ENCODE measurements around the gene RBM39. TPM values are rescaled to one million over a fixed set of nuclear protein-coding genes. Genes with fewer than 3 reads are reported as not detected.
"Not testable (repeated sequence)": the region's sequence is repeated elsewhere in the genome, so short reads cannot be mapped to it uniquely, and the experiment has no call there.

The RBM39 gene
- total RNA-seq, 4 donors from 2014 or later: 165 to 303 (median 188) TPM

DNA sequence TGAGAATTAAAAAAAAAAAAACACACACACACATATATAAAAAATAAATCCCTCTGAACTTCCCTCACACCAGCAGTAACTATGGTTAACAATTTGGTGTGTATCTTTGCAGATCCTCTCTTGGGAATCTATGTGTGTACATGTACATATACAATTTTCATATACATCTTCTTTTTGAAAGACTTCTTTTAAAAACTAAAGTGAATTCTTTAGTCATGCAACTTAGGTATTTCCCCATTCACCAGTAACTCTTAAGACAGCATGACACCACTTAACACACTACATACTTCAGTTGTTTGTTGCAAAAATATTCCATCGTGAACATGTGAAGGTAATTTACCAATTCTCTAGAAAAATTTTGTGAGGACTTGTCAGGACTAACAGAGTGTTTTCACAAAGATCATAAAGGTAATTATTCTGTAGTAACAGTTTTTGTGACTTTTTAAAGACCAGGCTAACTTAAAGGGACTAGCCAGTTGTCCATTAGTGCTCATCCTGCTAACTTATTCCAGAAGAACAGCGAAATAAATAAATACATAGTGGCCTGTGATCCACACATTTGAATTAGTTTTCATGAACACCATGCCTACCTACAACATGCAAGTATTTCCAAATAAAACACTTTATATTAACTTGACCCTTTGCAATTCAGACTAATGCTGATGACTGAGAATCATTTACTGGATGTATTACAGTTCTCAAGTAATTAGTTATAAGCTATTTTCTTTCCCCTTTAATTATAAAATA lies 12.1 kb downstream of the RBM39 start:
- intact Hi-C loops (cut with DNase I; ENCODE audit: low total_unique reads): no loop called here
- 80 to 83% methylated on average over 2 of the region's 2 CpGs for WGBS, 2 donors
- DNase-seq (ENCODE audit: low spot score in 2 of 2): no peak
- TF ChIP-seq POLR2A (IDR thresholded peaks at IDR 0.05): no peak
- TF ChIP-seq, protein P1, sequence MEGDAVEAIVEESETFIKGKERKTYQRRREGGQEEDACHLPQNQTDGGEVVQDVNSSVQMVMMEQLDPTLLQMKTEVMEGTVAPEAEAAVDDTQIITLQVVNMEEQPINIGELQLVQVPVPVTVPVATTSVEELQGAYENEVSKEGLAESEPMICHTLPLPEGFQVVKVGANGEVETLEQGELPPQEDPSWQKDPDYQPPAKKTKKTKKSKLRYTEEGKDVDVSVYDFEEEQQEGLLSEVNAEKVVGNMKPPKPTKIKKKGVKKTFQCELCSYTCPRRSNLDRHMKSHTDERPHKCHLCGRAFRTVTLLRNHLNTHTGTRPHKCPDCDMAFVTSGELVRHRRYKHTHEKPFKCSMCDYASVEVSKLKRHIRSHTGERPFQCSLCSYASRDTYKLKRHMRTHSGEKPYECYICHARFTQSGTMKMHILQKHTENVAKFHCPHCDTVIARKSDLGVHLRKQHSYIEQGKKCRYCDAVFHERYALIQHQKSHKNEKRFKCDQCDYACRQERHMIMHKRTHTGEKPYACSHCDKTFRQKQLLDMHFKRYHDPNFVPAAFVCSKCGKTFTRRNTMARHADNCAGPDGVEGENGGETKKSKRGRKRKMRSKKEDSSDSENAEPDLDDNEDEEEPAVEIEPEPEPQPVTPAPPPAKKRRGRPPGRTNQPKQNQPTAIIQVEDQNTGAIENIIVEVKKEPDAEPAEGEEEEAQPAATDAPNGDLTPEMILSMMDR (IDR thresholded peaks at IDR 0.05): no peak
- no peak overlapping the region for H3K4me3 ChIP-seq (ENCODE audit: low read depth, poor library complexity, severe bottlenecking)

- DNase-seq (ENCODE audit: low spot score in 2 of 2): no peak
- TF ChIP-seq POLR2A (IDR thresholded peaks at IDR 0.05): no peak
- TF ChIP-seq, protein P1 (IDR thresholded peaks at IDR 0.05): no peak
- no peak overlapping the region for H3K4me3 ChIP-seq (ENCODE audit: low read depth, poor library complexity, severe bottlenecking)
- 82 to 87% methylated on average over 7 of the region's 7 CpGs for WGBS, 2 donors
- intact Hi-C loops (cut with DNase I; ENCODE audit: low total_unique reads): no loop called here
Measured at GRCh38 chr20:35729283-35729807, 12.7 kb downstream of the RBM39 start.

- intact Hi-C loops (cut with DNase I; ENCODE audit: low total_unique reads): no loop called here
- no peak overlapping the region for H3K4me3 ChIP-seq (ENCODE audit: low read depth, poor library complexity, severe bottlenecking)
- no peak for TF ChIP-seq POLR2A (IDR thresholded peaks at IDR 0.05)
- TF ChIP-seq, protein P1 (IDR thresholded peaks at IDR 0.05): no peak
- WGBS, 2 donors: 93 to 96% methylated on average over 20 of the region's 20 CpGs
- DNase-seq (ENCODE audit: low spot score in 2 of 2): no peak
Measured at GRCh38 chr20:35726842-35727711, 15.0 kb downstream of the RBM39 start.

DNA sequence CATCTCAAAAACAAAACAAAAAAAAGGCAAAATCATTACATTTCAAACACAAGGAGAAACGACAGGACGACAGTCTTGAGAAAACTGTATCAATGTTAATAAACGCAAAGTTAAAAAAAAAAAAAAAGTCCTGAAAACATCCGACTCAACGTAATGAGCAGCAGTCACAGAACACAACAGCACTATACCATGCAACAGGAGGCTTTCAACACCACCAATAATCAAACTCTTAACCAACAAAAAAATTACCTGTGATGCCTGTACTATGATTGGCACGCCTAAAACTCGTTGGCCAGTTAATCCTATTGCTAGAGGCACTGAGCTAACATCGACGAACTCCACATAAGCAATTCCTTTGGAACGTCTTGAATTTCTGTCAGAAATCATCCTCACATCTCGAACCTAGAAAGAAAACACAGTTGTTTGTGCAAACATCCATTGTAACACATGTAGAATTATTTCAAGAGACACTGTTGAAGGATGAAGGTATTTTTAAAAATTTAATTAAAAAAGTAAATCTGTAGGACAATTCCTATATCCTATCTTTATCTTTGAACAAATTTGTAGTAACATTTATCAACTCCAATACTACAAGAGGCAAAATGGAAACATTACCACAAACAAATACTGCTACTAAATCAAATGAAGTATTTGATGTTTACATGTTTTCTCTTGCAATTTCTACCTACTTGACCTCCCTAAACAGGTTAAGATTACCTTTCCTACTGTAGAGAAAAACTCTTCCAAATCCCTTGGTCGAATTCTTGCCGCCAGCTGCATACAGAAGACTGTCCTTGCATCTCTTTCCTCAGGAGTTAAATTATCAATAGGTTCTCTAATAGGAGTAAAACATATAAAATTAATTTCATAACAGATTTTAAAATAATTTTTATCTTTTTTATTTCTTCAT lies 17.5 kb downstream of the RBM39 start:
- no peak for DNase-seq (ENCODE audit: low spot score in 2 of 2)
- intact Hi-C loops (cut with DNase I; ENCODE audit: low total_unique reads): no loop called here
- H3K4me3 ChIP-seq (ENCODE audit: low read depth, poor library complexity, severe bottlenecking): no peak overlapping the region
- WGBS, 2 donors: 69 to 78% methylated on average over 13 of the region's 13 CpGs
- TF ChIP-seq POLR2A (IDR thresholded peaks at IDR 0.05): no peak
- TF ChIP-seq, protein P1 (IDR thresholded peaks at IDR 0.05): no peak

- DNase-seq (ENCODE audit: low spot score in 2 of 2); H3K4me3 ChIP-seq (ENCODE audit: low read depth, poor library complexity, severe bottlenecking); intact Hi-C loops (cut with DNase I; ENCODE audit: low total_unique reads): not testable (repeated sequence)
- 93 to 97% methylated on average over 12 of the region's 12 CpGs for WGBS, 2 donors
Measured at GRCh38 chr20:35723652-35724320, 18.3 kb downstream of the RBM39 start.

DNA sequence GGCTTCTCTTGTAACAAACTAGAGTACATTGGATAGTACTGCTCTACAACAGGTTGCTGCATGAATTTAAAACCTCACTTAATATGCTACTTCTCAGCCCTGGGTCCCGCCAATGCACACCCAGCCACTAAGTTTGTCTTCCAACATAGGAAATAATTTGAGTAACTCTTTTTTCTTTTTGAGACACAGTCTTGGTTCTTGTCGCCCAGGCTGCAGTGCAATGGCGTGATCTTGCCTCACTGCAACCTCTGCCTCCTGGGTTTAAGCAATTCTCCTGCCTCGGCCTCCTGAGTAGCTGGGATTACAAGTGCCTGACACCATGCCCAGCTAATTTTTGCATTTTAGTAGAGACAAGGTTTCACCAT lies 18.8 kb downstream of the RBM39 start:
- intact Hi-C loops (cut with DNase I; ENCODE audit: low total_unique reads); DNase-seq (ENCODE audit: low spot score in 2 of 2); H3K4me3 ChIP-seq (ENCODE audit: low read depth, poor library complexity, severe bottlenecking): not testable (repeated sequence)
- 89 to 93% methylated on average over 4 of the region's 4 CpGs for WGBS, 2 donors

All from lower leg skin (tissue), 4 donors.